Adrenal gland (tissue), 5 donors: ENCODE measurements around the gene SOD1.

Source experiments
- CTCF ChIP-seq, 6 experiments: fragments of 450-650 bp in 4 of 6; fragments of 200-600 bp in 2 of 6; sonication (generic) in 1 of 6; IDR thresholded peaks; 1 replicate in 5 of 6; 2 replicates in 1 of 6; pipeline versions ENCODE4 v1.5.1 to v1.8.0; 2016 to 2021; ENCODE audit warnings: antibody characterized with exemption in 6 of 6, mild to moderate bottlenecking in 2 of 6, moderate library complexity in 1 of 6
- POLR2A ChIP-seq, 2 donors: fragments of 450-650 bp; IDR thresholded peaks; one replicate each; pipeline ENCODE4 v1.6.1; 2017; ENCODE audit warnings: antibody characterized with exemption in 2 of 2, mild to moderate bottlenecking in 2 of 2, moderate library complexity in 1 of 2
- donor health status: DM: no; HTN: no; CAD: no.

- TF ChIP-seq POLR2A (IDR thresholded peaks at IDR 0.05) (no peak), CTCF (IDR thresholded peaks at IDR 0.05) (no peak)
Measured at GRCh38 chr21:31688603-31689368, 29.3 kb downstream of the SOD1 start.
